Transverse colon (tissue), 4 donors: ENCODE measurements around the gene VTI1A. TPM values are rescaled to one million over a fixed set of nuclear protein-coding genes. Genes with fewer than 3 reads are reported as not detected.

Source experiments
- DNase-seq: peaks from one replicate; pipeline ENCODE4 v3.0.0-alpha.2; 2019
- H3K27ac ChIP-seq, 4 donors: fragments of 200-600 bp; sonication (generic); 2 replicates each; pipeline ENCODE4 v1.5.1; 2016 to 2018; ENCODE audit warnings: inconsistent platforms in 4 of 4
- H3K27me3 ChIP-seq: fragments of 200-600 bp; sonication (generic); 2 replicates; pipeline ENCODE4 v1.5.1; 2017; ENCODE audit warnings: inconsistent platforms
- H3K36me3 ChIP-seq, 4 donors: fragments of 200-600 bp; sonication (generic); 2 replicates each; pipeline ENCODE4 v1.5.1; 2017 to 2019; ENCODE audit warnings: inconsistent platforms in 4 of 4
- H3K4me1 ChIP-seq, 4 donors: fragments of 200-600 bp; sonication (generic); 2 replicates each; pipeline ENCODE4 v1.5.1; 2017 to 2020; ENCODE audit warnings: inconsistent platforms in 4 of 4
- H3K4me3 ChIP-seq, 4 donors: fragments of 200-600 bp; sonication (generic); 1 replicate in 1 of 4; 2 replicates in 3 of 4; pipeline versions ENCODE4 v1.5.1 to v1.6.1; 2017 to 2019; ENCODE audit warnings: inconsistent platforms in 4 of 4
- H3K9me3 ChIP-seq, 2 donors: fragments of 200-600 bp; sonication (generic); 2 replicates each; pipeline ENCODE4 v1.5.1; 2017 to 2019; ENCODE audit warnings: inconsistent platforms in 2 of 2
- CTCF ChIP-seq, 5 experiments: fragments of 200-600 bp in 3 of 5; fragments of 450-650 bp in 2 of 5; sonication (generic) in 3 of 5; IDR thresholded peaks; 1 replicate in 2 of 5; 2 replicates in 3 of 5; pipeline ENCODE4 v1.5.1; 2016 to 2017; ENCODE audit warnings: antibody characterized with exemption in 5 of 5, inconsistent platforms in 3 of 5, mild to moderate bottlenecking in 2 of 5, moderate library complexity in 1 of 5
- EP300 ChIP-seq: sonication (generic); formaldehyde crosslinking; IDR thresholded peaks from one replicate; pipeline ENCODE4 v1.6.1; 2017; ENCODE audit warnings: antibody characterized with exemption, low read depth
- POLR2A ChIP-seq: fragments of 450-650 bp; IDR thresholded peaks from one replicate; pipeline ENCODE4 v1.6.1; 2016; ENCODE audit warnings: antibody characterized with exemption, mild to moderate bottlenecking, moderate library complexity
- POLR2AphosphoS5 ChIP-seq, 3 donors: sonication (generic); formaldehyde crosslinking; IDR thresholded peaks; one replicate each; pipeline ENCODE4 v1.6.1; 2016; ENCODE audit warnings: antibody characterized with exemption in 3 of 3
- WGBS, 2 donors: methylation state at CpG; one replicate each; pipeline ENCODE4 v1.1.5; 2018; ENCODE audit warnings: low coverage in 1 of 2; 5-methylcytosine and 5-hydroxymethylcytosine counted together
- in situ Hi-C, 4 donors: fragments of 200-750 bp; cut with MboI; loops; one replicate each; pipeline versions ENCODE4 v1.15.0 to v1.15.1; 2017; ENCODE audit warnings: low sequenced_read_pairs in 3 of 4, low pct_ligation_motif_present in 1 of 4, low pct_unique_long_range_greater_than_20kb in 1 of 4
- intact Hi-C: fragments of 100-400 bp; cut with DNase I; formaldehyde crosslinking; loops from one replicate; pipeline ENCODE4 v1.15.1; 2023; ENCODE audit warnings: low total_unique reads
- total RNA-seq, 4 donors: library from RNA; depleted of rRNA; stranded (reverse); fragments of >200 nt; gene quantifications; one replicate each; pipeline ENCODE4 v1.1.0, GENCODE V29; 2016

VTI1A gene
- total RNA-seq, 4 donors from 2014 or later: 65.8 to 211 (median 149) TPM

DNA sequence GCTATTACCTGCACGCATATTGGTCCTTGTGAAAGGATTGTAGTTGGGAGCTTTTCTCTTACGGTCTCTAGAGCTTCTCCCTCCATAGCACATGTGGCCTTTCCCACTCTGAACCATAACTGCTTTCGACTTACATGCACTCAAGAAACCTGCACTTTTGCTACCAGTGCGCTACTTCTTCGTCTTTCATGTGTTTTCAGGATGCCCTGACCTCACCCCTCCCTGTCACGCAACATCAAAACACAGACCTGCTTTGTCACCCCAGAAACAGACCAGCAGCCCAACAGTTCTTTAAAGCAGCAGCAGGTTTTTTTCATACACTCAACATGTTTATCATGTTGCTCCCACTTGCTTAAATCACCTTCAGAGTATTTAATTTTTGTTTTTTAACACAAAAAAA is 259.6 kb downstream of the VTI1A start:
- DNase-seq: no peak
- TF ChIP-seq POLR2A (no peak), POLR2AphosphoS5 (IDR thresholded peaks at IDR 0.05) (no peak), EP300 (no peak), CTCF (IDR thresholded peaks at IDR 0.05) (no peak)
- in situ Hi-C loops (loop anchor here in 1 of 4 donors (25.0 kb wide), 1 partner anchor 681 kb away; no protein-coding TSS in a partner anchor), intact Hi-C loops (no loop called here)
- no peak overlapping the region for H3K27ac ChIP-seq
- no peak overlapping the region for H3K4me3 ChIP-seq
- H3K27me3 ChIP-seq: no peaks in the 10 kb centered on the region
- no peaks in the 10 kb centered on the region for H3K4me1 ChIP-seq
- H3K36me3 ChIP-seq: no peaks in the 10 kb centered on the region
- 93 to 96% methylated on average over 6 of the region's 6 CpGs for WGBS, 2 donors
- no peaks in the 10 kb centered on the region for H3K9me3 ChIP-seq

GRCh38 chr10:112708461-112708860 is 261.4 kb downstream of the VTI1A start:
- intact Hi-C loops: no loop called here
- WGBS, 2 donors: 82 to 87% methylated on average over 5 of the region's 5 CpGs
- H3K36me3 ChIP-seq: no peaks in the 10 kb centered on the region
- in situ Hi-C loops: loop anchor here in 1 of 4 donors (25.0 kb wide), 1 partner anchor 679 kb away; no protein-coding TSS in a partner anchor
- no peaks in the 10 kb centered on the region for H3K9me3 ChIP-seq
- no peak overlapping the region for H3K4me3 ChIP-seq
- H3K27ac ChIP-seq: no peak overlapping the region
- no peaks in the 10 kb centered on the region for H3K27me3 ChIP-seq
- TF ChIP-seq POLR2A (no peak), EP300 (no peak), CTCF (IDR thresholded peaks at IDR 0.05) (no peak), POLR2AphosphoS5 (IDR thresholded peaks at IDR 0.05) (no peak)
- DNase-seq: no peak
- H3K4me1 ChIP-seq: no peaks in the 10 kb centered on the region

DNA sequence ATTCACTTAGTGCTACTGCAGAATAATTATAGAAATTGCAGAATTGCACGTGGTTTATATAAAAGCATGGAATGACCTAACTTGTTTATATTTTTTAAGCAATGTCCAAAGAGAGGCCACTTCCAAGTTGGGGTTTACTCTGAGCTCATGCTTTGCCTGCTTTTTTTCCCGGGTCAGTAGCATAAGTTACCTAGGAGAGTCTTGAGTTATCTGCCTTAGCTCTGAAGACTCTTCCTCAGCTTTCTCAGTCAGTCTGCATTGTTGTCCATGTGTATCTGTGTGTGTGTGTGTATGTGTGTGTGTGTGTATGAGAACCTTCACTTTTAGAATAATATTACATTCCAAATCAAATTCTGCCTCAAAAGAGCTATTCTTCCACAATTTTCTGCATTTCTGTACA is 263.5 kb downstream of the VTI1A start:
- H3K4me3 ChIP-seq: no peak overlapping the region
- no peaks in the 10 kb centered on the region for H3K27me3 ChIP-seq
- no peaks in the 10 kb centered on the region for H3K9me3 ChIP-seq
- H3K4me1 ChIP-seq: peaks cover 0 to 7% (median 0%) of the 10 kb centered on the region in 4 donors
- intact Hi-C loops: no loop called here
- WGBS, 2 donors: 66 to 67% methylated on average over 2 of the region's 2 CpGs
- DNase-seq: no peak
- in situ Hi-C loops: loop anchor here in 1 of 4 donors (25.0 kb wide), 1 partner anchor 677 kb away; no protein-coding TSS in a partner anchor
- TF ChIP-seq EP300: no peak
- TF ChIP-seq POLR2AphosphoS5 (IDR thresholded peaks at IDR 0.05): no peak
- TF ChIP-seq CTCF (IDR thresholded peaks at IDR 0.05): no peak
- TF ChIP-seq POLR2A: no peak
- no peaks in the 10 kb centered on the region for H3K36me3 ChIP-seq
- no peak overlapping the region for H3K27ac ChIP-seq

DNA sequence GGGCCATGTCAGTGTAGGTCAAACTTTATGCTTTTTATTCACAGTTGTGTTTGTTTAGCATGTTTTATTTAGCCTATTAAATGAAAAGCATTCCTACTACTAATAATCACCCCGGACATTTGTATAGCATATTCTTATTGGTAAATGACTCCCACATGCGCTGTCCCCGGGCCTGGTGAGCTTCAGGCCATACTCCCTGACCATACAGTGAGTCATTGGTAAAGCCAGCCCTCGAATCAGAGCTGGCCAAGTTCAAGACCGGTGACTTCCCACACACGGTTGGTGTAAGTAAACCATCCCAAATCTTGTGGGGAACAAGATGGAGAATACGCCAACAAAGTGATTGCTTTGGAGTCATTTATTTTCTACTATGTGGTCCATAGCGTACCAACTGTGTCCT is 264.4 kb downstream of the VTI1A start:
- Histone ChIP-seq H3K9me3 (no peaks in the 10 kb centered on the region), H3K4me1 (peaks cover 0 to 13% (median 4%) of the 10 kb centered on the region in 4 donors), H3K27me3 (no peaks in the 10 kb centered on the region), H3K36me3 (no peaks in the 10 kb centered on the region), H3K4me3 (no peak overlapping the region), H3K27ac (no peak overlapping the region)
- no peak for DNase-seq
- WGBS, 2 donors: 87 to 93% methylated on average over 5 to 8 of the region's 8 CpGs
- intact Hi-C loops: no loop called here
- TF ChIP-seq POLR2AphosphoS5 (IDR thresholded peaks at IDR 0.05) (no peak), POLR2A (no peak), CTCF (IDR thresholded peaks at IDR 0.05) (no peak)
- in situ Hi-C loops: loop anchor here in 1 of 4 donors (25.0 kb wide), 1 partner anchor 676 kb away; no protein-coding TSS in a partner anchor
